ENCODE results near the gene LUC7L2. TPM values are rescaled to one million over a fixed set of nuclear protein-coding genes. Genes with fewer than 3 reads are reported as not detected.
A peak's percentile ranks its signal among the peaks of the same experiment; 100 is the strongest.

LUC7L2 gene
- total and polyA plus RNA-seq, 2 of the 8 experiments (the other 6 are each of a cell fraction or from before 2014, with no cell fraction given), result 22.9 to 67.8 TPM

DNA sequence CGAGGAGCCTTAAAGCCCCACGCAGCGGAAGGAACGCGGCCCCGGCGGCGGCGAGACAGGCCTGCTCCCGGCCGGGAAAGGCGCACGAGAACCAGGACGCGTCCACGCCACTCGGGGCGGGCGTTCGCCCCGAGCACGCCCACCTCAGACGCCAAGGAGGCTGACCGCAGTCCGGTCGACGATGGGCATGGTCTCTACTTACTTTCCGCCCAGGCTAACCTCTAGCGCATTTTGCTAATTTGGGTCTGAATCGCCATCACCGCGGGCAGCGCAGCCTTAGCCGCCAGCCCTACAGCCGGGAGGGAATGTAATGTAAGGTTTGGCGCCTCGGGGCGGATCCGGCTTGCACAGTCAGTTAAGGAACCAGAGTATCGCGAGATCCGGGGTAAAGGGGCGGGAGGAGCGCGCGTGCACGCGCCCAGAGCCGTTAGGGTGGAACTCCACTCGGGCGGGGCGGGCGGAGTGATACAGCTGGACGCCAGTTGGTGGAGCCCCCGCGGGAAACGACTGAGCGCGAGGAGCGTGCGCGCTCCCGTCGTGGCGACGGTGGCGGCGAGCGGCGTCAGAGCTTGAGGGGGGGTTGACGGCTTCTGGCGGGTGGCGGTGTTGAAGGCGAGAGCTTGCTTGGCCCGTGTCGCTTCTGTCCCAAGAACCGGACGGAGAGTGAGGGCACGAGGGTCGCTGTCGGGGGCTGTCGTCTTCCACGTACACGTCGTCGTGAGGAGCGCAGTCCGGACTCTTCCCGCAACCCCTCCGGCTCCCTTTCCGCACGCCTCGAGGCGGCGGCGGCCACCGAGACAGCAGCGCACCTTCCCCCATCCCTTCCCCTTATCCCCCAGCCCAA, at the start of gene LUC7L2 (continued):
- TF ChIP-seq, protein P1, sequence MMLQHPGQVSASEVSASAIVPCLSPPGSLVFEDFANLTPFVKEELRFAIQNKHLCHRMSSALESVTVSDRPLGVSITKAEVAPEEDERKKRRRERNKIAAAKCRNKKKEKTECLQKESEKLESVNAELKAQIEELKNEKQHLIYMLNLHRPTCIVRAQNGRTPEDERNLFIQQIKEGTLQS (IDR thresholded peaks at IDR 0.05; ENCODE audit: insufficient read depth, low read depth, low read length), result no peak
- no peak for TF ChIP-seq POU5F1 (IDR thresholded peaks at IDR 0.05; ENCODE audit: low read depth, low read length)
- TF ChIP-seq GABPA (IDR thresholded peaks at IDR 0.05; ENCODE audit: borderline replicate concordance, insufficient read depth, low read length), result no peak
- TF ChIP-seq POLR2A (IDR thresholded peaks at IDR 0.05; ENCODE audit: control extremely low read depth in 1 of 2, low read depth in 2 of 2, low read length in 2 of 2), result peak; percentile 90 to 95
- TF ChIP-seq TAF7 (optimal IDR thresholded peaks at IDR 0.05; ENCODE audit: borderline replicate concordance, low read depth, low read length), result peak; percentile 98
- TF ChIP-seq CHD1 (IDR thresholded peaks at IDR 0.05; ENCODE audit: low read depth, low read length), result no peak
- TF ChIP-seq CTCF (IDR thresholded peaks at IDR 0.05; ENCODE audit: control extremely low read depth in 1 of 3, insufficient read depth in 1 of 3, low read depth in 1 of 3, low read length in 3 of 3), result peak in 1 of 3 experiments; percentile 14; a peak in 1 of 4 replicates
- TF ChIP-seq NRF1 (IDR thresholded peaks at IDR 0.05; ENCODE audit: low read depth, low read length), result no peak
- TF ChIP-seq HDAC2 (IDR thresholded peaks at IDR 0.05; ENCODE audit: borderline replicate concordance in 1 of 2, low read depth in 2 of 2, low read length in 2 of 2), result no peak; a peak in 1 of 4 replicates
- no peak for TF ChIP-seq BCL11A (IDR thresholded peaks at IDR 0.05; ENCODE audit: low read depth in 2 of 2, low read length in 2 of 2)
- TF ChIP-seq TBP (IDR thresholded peaks at IDR 0.05; ENCODE audit: low read depth, low read length), result peak; percentile 95
- TF ChIP-seq SIN3A (conservative IDR thresholded peaks at IDR 0.05 in 1 of 2, IDR thresholded peaks at IDR 0.05 in 1 of 2; ENCODE audit: low read depth in 1 of 2, low read length in 2 of 2), result peak in 1 of 2 experiments; percentile 59; a peak in 1 of 4 replicates
- no peak for TF ChIP-seq SIX5 (IDR thresholded peaks at IDR 0.05; ENCODE audit: low read depth, low read length)
- TF ChIP-seq SP4 (IDR thresholded peaks at IDR 0.05; ENCODE audit: low read length), result peak; percentile 83; the same call in 1 of the 2 replicates
- peak; percentile 61 for TF ChIP-seq SP1 (IDR thresholded peaks at IDR 0.05; ENCODE audit: low read depth, low read length)
- TF ChIP-seq JUND (IDR thresholded peaks at IDR 0.05; ENCODE audit: low read length), result no peak
- no peak for TF ChIP-seq TCF12 (IDR thresholded peaks at IDR 0.05; ENCODE audit: low read depth, low read length)
- no peak for TF ChIP-seq KDM1A (IDR thresholded peaks at IDR 0.05; ENCODE audit: borderline replicate concordance, low read length)
- peak; percentile 97 for TF ChIP-seq BRCA1 (IDR thresholded peaks at IDR 0.05; ENCODE audit: low read depth, low read length)
- no peak for TF ChIP-seq JUN (IDR thresholded peaks at IDR 0.05; ENCODE audit: low read depth, low read length)
- peak; percentile 77 for TF ChIP-seq BACH1 (IDR thresholded peaks at IDR 0.05; ENCODE audit: low read length)
- TF ChIP-seq FOSL1 (IDR thresholded peaks at IDR 0.05; ENCODE audit: insufficient read depth, low read depth, low read length), result no peak

Measured in H1 (cell line).